Activated T-cell treated with anti-CD3 and anti-CD28 coated beads, Interleukin-2, amount 50 U/mL, for 4 hours (primary cell): ENCODE results near the gene LHX8. TPM values are rescaled to one million over a fixed set of nuclear protein-coding genes. Genes with fewer than 3 reads are reported as not detected.
A peak's percentile ranks its signal among the peaks of the same experiment; 100 is the strongest.

Experiments used
- ATAC-seq, 2 donors: fragments of 200-7000 bp; cut with Tn5 transposase; one replicate each; pipeline ENCODE4 v1.10.0; 2021
- DNase-seq: peaks from one replicate; pipeline ENCODE4 v3.0.0-alpha.2; 2020
- H3K27me3 Mint-ChIP-seq: one replicate; pipeline ENCODE4 v1.8.0; 2021; ENCODE audit warnings: low read depth, mixed read lengths
- H3K36me3 Mint-ChIP-seq: one replicate; pipeline ENCODE4 v1.8.0; 2022; ENCODE audit warnings: mixed read lengths; ENCODE audit not compliant: insufficient read depth
- H3K4me1 Mint-ChIP-seq: one replicate; pipeline ENCODE4 v1.8.0; 2021; ENCODE audit warnings: low read depth, mixed read lengths
- H3K4me3 Mint-ChIP-seq: one replicate; pipeline ENCODE4 v1.8.0; 2021; ENCODE audit warnings: mild to moderate bottlenecking, moderate library complexity, mixed read lengths
- H3K9me3 Mint-ChIP-seq: one replicate; pipeline ENCODE4 v1.8.0; 2021; ENCODE audit warnings: mixed read lengths
- total RNA-seq, 3 donors: library from RNA; stranded (reverse); gene quantifications; one replicate each; pipeline ENCODE4 v1.2.1, GENCODE V29; 2021

The LHX8 gene
- total RNA-seq, 3 donors from 2014 or later: not detected

DNA sequence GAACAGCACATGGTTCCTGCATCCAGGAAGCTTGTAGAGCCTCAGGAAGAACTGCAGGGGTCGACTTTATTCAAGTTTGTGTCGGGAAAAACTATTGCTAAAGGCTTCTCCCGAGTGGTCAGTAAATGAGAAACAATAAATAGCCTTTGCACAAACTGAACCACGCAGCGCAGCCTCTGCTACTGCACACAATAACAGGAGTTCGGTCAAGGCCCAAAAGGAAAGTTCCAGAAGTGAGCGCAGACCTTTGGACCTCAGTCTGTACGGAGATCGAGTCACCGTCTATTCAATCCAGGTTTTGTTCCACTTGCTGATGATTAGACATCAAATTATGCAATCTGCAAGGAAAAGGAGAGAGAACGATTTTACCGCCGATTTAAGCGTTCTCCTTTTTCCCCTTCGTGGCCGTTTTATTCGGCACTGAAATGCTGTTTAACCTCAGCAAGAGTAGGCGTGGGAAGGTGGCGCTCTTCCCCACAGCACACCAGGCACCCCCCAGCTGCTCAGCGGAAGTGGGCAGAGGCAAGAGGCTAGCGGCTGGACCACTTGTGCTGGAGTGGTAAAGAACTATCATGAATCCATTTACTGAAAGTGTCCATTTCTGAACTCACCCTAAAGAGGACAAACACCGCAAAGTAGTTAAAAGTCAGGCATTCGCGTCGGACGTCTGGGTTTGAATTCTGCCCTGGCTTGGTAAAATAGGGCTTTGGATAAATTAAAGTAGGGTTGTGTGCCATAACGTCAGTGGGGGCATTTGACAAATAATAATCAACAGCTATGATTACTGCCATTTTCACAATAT, 6.1 kb upstream of the LHX8 start:
- H3K4me1 Mint-ChIP-seq: no peaks in the 10 kb centered on the region
- H3K4me3 Mint-ChIP-seq: no peak overlapping the region
- peaks cover 76% of the 10 kb centered on the region for H3K27me3 Mint-ChIP-seq
- peaks cover 3% of the 10 kb centered on the region for H3K9me3 Mint-ChIP-seq
- ATAC-seq (no peak), DNase-seq (no peak)
- H3K36me3 Mint-ChIP-seq: no peaks in the 10 kb centered on the region

DNA sequence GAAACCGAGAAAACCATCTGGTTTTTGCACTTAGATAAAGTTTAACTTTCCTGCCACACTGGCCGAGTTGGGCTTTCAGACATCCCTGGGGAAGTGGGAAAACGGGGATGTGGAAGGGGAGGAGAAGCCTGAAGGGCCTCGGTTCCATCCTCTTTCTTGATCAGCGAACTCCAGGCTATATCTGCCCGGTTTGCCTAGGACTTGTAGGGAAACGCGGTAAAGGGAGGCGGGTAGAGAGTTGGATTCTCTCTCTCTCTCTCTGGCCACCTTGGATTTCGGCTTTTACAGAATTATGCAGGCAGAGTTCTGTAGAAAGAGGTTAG, 4.6 kb upstream of the LHX8 start:
- no peak for ATAC-seq

DNA sequence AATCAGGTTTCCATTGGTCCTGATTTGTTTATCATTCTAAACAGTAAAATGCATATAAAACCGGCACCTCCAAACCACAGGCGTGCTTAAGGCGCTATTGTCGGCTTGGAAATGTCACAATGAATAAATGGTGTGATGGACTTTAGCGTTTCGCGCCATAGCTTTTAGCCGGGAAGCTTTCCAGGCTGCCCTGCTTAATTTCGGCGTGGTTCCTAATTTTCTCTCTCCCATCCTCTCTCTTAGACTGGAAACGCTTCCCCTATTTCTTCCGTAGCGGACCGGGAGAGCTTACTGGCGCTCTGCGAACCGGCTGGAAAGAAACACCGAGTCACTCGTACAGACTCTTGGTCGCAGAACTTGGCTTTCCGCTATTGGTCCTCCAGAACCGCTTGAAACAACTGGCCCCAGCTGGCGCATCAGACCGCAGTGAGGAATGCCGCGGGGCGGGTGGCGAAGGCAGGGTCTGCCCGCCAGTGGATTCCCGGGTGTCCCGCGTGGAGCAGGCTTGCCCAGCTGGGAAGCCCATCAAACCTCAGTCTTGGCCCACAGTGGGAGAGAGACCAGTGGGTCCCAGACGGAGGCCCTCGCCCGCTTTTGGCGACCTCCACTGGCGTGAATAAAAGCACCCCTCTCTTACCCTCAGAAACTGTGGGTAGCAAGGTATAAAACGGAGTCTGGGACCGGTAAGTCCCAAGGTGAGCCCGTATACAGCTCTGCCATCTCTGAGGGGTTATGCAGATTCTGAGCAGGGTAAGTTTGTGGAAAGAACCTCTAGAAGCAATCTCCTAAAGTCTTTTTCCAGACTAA, 4.0 kb upstream of the LHX8 start:
- DNase-seq: no peak
- peaks cover 3% of the 10 kb centered on the region for H3K9me3 Mint-ChIP-seq
- no peaks in the 10 kb centered on the region for H3K36me3 Mint-ChIP-seq
- H3K4me3 Mint-ChIP-seq: no peak overlapping the region
- peaks cover 90% of the 10 kb centered on the region for H3K27me3 Mint-ChIP-seq
- peaks cover 3% of the 10 kb centered on the region for H3K4me1 Mint-ChIP-seq
- no peak for ATAC-seq

More for the DNA sequence above, 4.6 kb upstream of the LHX8 start:
- Mint-ChIP-seq H3K36me3 (no peaks in the 10 kb centered on the region), H3K4me1 (no peaks in the 10 kb centered on the region), H3K4me3 (no peak overlapping the region), H3K27me3 (peaks cover 89% of the 10 kb centered on the region), H3K9me3 (peaks cover 3% of the 10 kb centered on the region)
- no peak for DNase-seq

DNA sequence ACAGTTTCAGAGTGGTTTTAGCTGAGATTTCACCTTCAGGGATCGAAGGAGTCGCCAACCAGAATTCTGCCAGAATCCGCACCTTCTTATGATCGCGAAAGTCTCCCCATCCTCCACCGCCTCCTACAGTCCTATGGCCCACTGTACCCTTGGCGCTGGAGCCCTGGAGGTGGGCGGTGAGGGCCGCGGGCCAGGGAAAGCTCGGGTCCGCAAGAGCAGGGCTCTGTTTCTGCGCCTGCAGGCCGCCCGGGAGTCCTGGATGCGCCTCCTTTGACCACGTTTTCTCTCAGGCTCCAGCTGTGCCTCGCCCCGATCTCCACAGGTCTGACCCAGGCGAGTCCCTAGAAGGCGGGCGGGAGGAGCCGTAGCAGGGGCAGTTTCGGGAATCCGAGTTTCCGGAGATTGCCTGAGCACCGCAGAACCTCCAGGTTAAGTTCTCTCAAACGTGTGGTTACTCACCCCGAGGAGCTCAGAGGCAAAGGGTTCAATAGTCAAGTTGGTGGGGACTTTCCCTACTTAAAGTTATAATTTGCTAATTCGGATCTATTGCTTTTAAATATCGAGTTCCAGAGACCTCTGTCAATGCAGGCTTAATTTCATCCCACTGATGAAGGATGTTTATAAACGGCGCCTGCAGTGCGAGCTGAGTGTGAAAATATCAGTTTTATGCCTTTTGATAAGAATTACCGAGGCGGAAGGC, 3.2 kb upstream of the LHX8 start:
- Mint-ChIP-seq H3K9me3 (peaks cover 3% of the 10 kb centered on the region), H3K27me3 (peaks cover 92% of the 10 kb centered on the region), H3K36me3 (no peaks in the 10 kb centered on the region), H3K4me3 (no peak overlapping the region), H3K4me1 (peaks cover 5% of the 10 kb centered on the region)
- no peak for DNase-seq
- ATAC-seq: no peak

DNA sequence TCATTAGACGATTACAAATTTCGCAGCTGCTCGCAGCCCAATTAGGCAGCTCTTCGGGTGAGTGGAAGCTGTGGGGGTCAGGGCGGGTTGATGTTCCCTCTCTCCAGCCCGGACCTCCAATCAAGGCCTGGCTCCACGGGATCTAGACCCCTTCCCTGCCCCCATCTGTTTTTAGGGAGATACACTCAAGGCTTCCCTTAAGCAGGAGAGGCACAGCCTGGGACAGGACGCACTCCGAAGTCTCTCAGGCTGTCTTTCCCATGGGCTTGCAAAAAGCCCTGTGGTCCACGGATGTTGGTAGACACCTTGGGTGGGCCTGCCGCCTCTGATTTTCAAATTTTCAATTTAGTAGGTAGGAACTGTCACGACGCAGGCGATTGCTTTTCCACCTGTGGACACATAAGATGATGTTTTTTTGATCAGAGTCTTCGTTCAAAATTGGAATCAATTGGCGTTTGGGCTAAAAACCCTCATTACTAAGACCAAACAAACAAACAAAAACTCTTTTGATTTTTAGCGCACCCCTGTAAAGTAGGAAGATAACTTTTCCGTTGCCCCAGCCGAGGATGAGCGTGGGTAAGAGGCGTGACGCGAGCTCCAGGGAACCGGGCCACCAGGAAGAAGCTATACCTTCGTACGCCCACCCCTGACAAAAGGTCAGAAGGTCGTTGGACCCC, 2.5 kb upstream of the LHX8 start:
- Mint-ChIP-seq H3K4me3 (no peak overlapping the region), H3K9me3 (peaks cover 3% of the 10 kb centered on the region), H3K36me3 (no peaks in the 10 kb centered on the region), H3K27me3 (peaks cover 94% of the 10 kb centered on the region), H3K4me1 (peaks cover 5% of the 10 kb centered on the region)
- DNase-seq: no peak
- ATAC-seq: no peak

DNA sequence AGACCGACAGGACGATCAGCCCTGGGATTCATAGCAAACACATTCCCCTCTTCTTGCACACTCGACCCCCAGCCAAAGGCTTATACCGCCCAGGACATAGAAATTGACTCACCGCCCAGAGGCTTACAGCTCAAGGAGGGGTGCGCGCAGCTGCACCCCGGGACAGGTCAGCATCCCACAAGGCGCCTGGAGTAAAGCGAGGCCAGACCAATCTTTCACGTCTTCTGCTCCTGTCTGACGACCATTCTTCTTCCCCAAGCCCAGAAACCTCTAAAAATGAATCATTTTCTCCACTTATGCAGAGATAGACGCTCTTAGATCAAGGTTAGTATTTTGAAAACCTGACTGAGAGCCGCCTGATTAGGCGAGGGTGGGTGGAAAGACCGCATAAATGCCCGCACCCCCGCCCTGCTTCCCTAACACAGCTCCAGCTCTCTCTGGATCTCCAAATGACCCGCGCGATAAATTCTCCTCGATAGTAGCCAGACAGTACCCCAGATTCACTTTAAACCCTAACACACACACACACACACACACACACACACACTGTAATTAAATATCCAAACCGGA, 1.9 kb upstream of the LHX8 start:
- DNase-seq (no peak), ATAC-seq (no peak)
- peaks cover 92% of the 10 kb centered on the region for H3K27me3 Mint-ChIP-seq
- no peaks in the 10 kb centered on the region for H3K36me3 Mint-ChIP-seq
- H3K9me3 Mint-ChIP-seq: peaks cover 3% of the 10 kb centered on the region
- H3K4me1 Mint-ChIP-seq: peaks cover 5% of the 10 kb centered on the region
- H3K4me3 Mint-ChIP-seq: no peak overlapping the region

DNA sequence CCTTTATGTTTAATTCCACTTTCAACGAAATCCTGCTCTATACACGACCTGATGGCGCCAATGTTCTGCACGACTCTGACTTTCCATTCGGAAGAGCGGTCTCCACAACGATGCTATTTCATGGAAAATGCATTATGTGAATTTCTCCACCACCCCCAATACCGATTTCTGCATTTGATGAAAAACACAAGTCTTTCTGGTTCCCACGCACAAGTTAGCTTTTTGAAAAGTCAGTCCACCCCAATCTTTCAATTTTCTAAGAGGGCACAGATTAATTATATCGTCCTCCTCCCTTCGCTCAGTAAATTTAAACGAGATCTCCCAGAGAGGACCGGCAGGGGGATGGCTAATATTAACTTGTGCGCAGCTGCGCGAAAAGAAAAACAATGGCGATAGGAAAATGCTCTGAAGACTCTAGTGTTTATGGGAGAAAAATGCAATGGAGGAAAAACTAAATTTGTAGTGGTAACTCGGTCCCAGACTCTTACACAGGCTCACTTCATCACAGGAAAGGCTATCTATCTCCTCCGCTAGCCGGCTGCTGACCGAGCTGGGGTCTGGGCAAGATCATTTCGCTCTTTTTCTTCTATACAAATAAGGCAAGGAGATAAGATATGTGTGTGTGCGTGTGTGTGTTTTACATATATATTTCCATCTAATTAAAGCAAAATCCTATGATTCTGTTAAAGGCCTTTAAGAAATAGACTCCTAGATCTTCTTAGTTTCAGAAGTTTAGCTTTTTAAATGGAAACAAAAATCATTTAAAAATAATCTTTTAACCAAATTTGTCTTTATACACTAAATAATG, 1.2 kb upstream of the LHX8 start:
- DNase-seq (no peak), ATAC-seq (no peak)
- Mint-ChIP-seq H3K27me3 (peaks cover 92% of the 10 kb centered on the region), H3K4me1 (peaks cover 5% of the 10 kb centered on the region), H3K9me3 (no peaks in the 10 kb centered on the region), H3K36me3 (no peaks in the 10 kb centered on the region), H3K4me3 (no peak overlapping the region)

DNA sequence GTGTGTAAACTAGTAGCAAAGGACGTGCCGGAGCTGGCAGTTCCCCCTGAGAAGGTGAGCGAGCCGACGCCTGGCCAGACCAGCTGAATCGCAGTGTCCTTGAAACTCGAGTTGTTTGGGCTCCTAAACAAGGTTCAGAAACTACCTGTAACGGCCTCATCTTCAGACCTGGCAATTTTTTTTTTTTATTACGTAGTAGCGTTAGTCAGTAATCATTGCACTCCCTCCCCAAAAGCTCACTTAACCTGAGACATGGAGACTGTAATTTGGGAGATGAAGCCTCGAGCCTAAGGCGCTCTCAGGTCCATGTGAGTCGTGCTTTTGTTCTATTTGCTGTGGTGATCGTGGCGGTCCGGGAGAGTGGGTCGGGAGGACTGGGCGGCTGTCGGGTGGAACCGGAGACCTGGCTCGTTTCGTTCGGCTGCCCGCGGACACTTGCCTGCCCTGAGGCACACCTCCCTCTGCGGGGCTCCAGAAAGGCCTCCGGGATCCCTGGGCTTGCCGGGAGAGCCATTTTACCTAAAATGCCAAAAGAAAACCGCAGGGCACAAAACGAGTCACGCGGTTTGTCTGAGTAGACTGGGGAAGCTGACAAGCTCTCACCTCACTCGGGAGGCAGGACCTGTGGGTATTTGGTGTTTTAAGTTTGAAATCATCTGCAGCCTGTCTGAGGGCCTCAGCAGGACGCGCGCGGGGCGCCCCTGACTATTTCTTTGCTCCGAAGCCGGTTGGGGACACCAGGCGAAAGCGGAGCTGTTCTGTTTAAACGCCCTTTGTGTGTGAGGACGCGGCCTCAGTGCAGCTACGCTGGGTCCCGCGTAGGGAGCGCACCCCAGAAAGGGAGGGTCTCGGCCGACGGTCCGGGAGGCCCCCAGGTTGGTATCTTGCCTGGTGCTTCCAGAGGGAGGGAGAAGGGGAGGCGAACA, 722 bp downstream of the LHX8 start:
- ATAC-seq: peak in 1 of 2 donors; percentile 42
- H3K4me3 Mint-ChIP-seq: peak overlapping the region; percentile 42
- no peaks in the 10 kb centered on the region for H3K36me3 Mint-ChIP-seq
- peaks cover 5% of the 10 kb centered on the region for H3K4me1 Mint-ChIP-seq
- H3K27me3 Mint-ChIP-seq: peaks cover 76% of the 10 kb centered on the region
- no peak for DNase-seq
- H3K9me3 Mint-ChIP-seq: no peaks in the 10 kb centered on the region

DNA sequence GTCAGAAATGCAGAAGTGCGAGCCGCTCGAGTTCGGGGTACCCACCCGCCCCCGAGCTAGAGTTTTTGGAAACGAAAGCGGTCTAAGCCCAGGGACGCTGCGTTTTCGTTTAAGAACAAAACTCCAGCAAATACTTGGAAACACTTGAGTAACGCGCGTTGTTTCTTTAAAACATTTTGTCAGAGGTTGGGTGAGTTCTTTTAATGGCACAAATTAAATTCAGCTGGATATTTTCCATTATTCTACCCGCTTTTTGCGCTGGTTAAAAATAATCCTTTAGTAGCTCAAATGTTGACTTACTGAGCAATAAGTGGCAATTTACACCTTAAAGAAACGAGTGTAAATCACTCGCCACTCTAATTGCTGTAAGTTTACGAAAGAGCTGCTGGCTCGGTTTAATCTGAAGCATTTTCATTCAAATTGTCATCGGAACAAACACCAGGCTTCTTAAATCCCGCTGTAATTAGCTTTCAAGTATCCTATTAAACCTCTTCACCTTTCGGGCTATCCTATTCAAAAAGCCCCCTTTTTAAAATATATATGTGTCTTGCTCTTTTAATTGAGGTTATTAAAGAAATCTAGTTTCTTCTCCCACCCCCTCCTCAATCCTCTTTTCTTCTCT, 1.5 kb downstream of the LHX8 start:
- Mint-ChIP-seq H3K27me3 (peaks cover 69% of the 10 kb centered on the region), H3K36me3 (no peaks in the 10 kb centered on the region), H3K9me3 (no peaks in the 10 kb centered on the region), H3K4me1 (peaks cover 5% of the 10 kb centered on the region), H3K4me3 (peak overlapping the region; percentile 42)
- DNase-seq (no peak), ATAC-seq (no peak)

DNA sequence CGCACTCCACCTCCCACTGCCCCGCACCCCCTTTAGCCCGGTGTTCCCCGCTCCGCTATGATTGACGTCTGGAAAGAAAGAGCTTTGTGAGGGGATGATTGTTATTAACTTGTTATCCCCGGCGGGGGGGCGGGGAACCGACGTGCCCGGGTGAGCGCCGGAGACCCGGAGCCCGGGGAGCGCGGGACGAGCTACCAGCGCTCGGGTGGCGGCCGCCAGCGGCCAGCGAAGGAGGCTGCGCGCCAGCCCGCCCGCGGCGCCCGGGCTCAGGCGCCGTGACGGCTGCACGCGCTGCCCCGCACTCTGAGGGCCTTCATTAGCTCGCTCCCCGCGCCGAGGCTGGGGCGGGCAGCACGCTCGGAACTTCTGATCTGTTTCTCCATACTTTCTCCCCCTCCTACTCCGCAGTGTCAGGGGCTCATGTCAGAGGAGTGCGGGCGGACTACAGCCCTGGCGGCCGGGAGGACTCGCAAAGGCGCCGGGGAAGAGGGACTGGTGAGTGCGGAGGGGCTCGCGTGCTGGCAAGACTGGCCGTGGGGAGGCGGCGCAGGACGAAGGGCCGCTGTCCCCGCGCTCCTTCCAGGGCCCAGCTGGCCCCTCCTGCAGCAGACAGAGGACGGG, 2.1 kb downstream of the LHX8 start:
- no peak overlapping the region for H3K4me3 Mint-ChIP-seq
- peaks cover 5% of the 10 kb centered on the region for H3K4me1 Mint-ChIP-seq
- no peak for ATAC-seq
- no peak for DNase-seq
- no peaks in the 10 kb centered on the region for H3K9me3 Mint-ChIP-seq
- peaks cover 63% of the 10 kb centered on the region for H3K27me3 Mint-ChIP-seq
- H3K36me3 Mint-ChIP-seq: no peaks in the 10 kb centered on the region

DNA sequence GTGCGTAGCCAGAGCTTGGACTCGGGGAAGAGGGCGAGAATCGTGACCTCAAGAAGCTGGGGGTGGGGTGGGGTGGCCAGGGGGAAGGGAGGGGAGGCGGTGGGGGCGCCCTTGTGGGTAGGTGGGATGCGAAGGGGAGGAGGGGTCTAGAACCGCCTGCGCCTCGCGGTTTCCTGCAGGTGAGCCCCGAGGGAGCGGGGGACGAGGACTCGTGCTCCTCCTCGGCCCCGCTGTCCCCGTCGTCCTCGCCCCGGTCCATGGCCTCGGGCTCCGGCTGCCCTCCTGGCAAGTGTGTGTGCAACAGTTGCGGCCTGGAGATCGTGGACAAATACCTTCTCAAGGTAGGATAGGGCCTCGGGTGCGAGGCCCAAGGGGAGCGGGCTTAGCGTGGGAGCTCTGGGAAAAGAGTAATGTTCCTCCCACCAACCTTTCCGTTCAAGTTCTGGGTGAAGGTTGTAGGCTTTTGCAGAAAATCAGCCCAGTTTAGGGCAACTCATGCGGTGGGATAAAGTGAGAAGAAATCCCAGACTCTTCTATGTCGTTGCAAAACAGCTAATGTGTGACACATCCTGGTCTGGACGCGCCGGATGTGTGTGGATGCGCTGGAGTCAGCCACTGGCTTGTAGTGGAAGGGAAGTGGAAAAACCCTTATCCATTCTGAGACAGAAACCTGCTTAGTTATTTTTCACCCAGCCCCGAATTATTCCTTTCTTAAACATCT, 2.9 kb downstream of the LHX8 start:
- Mint-ChIP-seq H3K27me3 (peaks cover 55% of the 10 kb centered on the region), H3K4me1 (peaks cover 5% of the 10 kb centered on the region), H3K9me3 (no peaks in the 10 kb centered on the region), H3K4me3 (no peak overlapping the region), H3K36me3 (no peaks in the 10 kb centered on the region)
- DNase-seq (no peak), ATAC-seq (peak in 1 of 2 donors; percentile 20)
